ENCODE data around the gene HOXB5.
A peak's percentile ranks its signal among the peaks of the same experiment; 100 is the strongest.

The HOXB5 gene

GRCh38 chr17:48623583-48623982 is 30.0 kb upstream of the HOXB5 start:
- Mint-ChIP-seq H3K4me1 (peaks cover 24% of the 10 kb centered on the region), H3K9me3 (no peaks in the 10 kb centered on the region), H3K27ac (no peak overlapping the region), H3K4me3 (no peak overlapping the region), H3K36me3 (peaks cover 4% of the 10 kb centered on the region)
- DNase-seq (ENCODE audit: low spot score in 2 of 2) (no peak), ATAC-seq (no peak)

GRCh38 chr17:48622857-48623256 is 29.3 kb upstream of the HOXB5 start:
- Mint-ChIP-seq H3K4me3 (no peak overlapping the region), H3K9me3 (no peaks in the 10 kb centered on the region), H3K4me1 (peaks cover 31% of the 10 kb centered on the region), H3K36me3 (peaks cover 5% of the 10 kb centered on the region), H3K27ac (no peak overlapping the region)
- ATAC-seq (no peak), DNase-seq (ENCODE audit: low spot score in 2 of 2) (no peak)

GRCh38 chr17:48621410-48622392 is 28.1 kb upstream of the HOXB5 start:
- H3K4me3 Mint-ChIP-seq: no peak overlapping the region
- peaks cover 5% of the 10 kb centered on the region for H3K36me3 Mint-ChIP-seq
- no peak overlapping the region for H3K27ac Mint-ChIP-seq
- H3K9me3 Mint-ChIP-seq: no peaks in the 10 kb centered on the region
- H3K4me1 Mint-ChIP-seq: peaks cover 38% of the 10 kb centered on the region
- ATAC-seq (no peak), DNase-seq (ENCODE audit: low spot score in 2 of 2) (no peak)

GRCh38 chr17:48620461-48621139 is 27.0 kb upstream of the HOXB5 start:
- H3K36me3 Mint-ChIP-seq: peaks cover 5% of the 10 kb centered on the region
- no peak overlapping the region for H3K4me3 Mint-ChIP-seq
- no peak for ATAC-seq
- H3K4me1 Mint-ChIP-seq: peaks cover 29% of the 10 kb centered on the region
- H3K9me3 Mint-ChIP-seq: no peaks in the 10 kb centered on the region
- H3K27ac Mint-ChIP-seq: no peak overlapping the region
- no peak for DNase-seq (ENCODE audit: low spot score in 2 of 2)

GRCh38 chr17:48619826-48620449 is 26.4 kb upstream of the HOXB5 start:
- ATAC-seq (no peak), DNase-seq (ENCODE audit: low spot score in 2 of 2) (no peak)
- Mint-ChIP-seq H3K4me1 (peaks cover 30% of the 10 kb centered on the region), H3K36me3 (peaks cover 5% of the 10 kb centered on the region), H3K9me3 (no peaks in the 10 kb centered on the region), H3K4me3 (peak overlapping the region; percentile 44), H3K27ac (no peak overlapping the region)

- H3K4me3 Mint-ChIP-seq: peak overlapping the region; percentile 44
- H3K9me3 Mint-ChIP-seq: no peaks in the 10 kb centered on the region
- peaks cover 46% of the 10 kb centered on the region for H3K4me1 Mint-ChIP-seq
- H3K36me3 Mint-ChIP-seq: peaks cover 10% of the 10 kb centered on the region
- ATAC-seq (peak; percentile 74), DNase-seq (ENCODE audit: low spot score in 2 of 2) (peak; percentile 83 to 90)
- H3K27ac Mint-ChIP-seq: no peak overlapping the region
Measured at GRCh38 chr17:48618256-48618896, 24.8 kb upstream of the HOXB5 start.

GRCh38 chr17:48617471-48618255 is 24.1 kb upstream of the HOXB5 start:
- Mint-ChIP-seq H3K9me3 (no peaks in the 10 kb centered on the region), H3K36me3 (peaks cover 10% of the 10 kb centered on the region), H3K27ac (no peak overlapping the region), H3K4me1 (peaks cover 53% of the 10 kb centered on the region), H3K4me3 (peak overlapping the region; percentile 44)
- no peak for DNase-seq (ENCODE audit: low spot score in 2 of 2)
- ATAC-seq: no peak

GRCh38 chr17:48616717-48617470 is 23.3 kb upstream of the HOXB5 start:
- DNase-seq (ENCODE audit: low spot score in 2 of 2) (no peak), ATAC-seq (no peak)
- H3K27ac Mint-ChIP-seq: no peak overlapping the region
- H3K36me3 Mint-ChIP-seq: peaks cover 10% of the 10 kb centered on the region
- H3K4me1 Mint-ChIP-seq: peaks cover 59% of the 10 kb centered on the region
- no peaks in the 10 kb centered on the region for H3K9me3 Mint-ChIP-seq
- peak overlapping the region; percentile 9 for H3K4me3 Mint-ChIP-seq

- DNase-seq (ENCODE audit: low spot score in 2 of 2): no peak
- Mint-ChIP-seq H3K9me3 (no peaks in the 10 kb centered on the region), H3K4me3 (no peak overlapping the region), H3K36me3 (peaks cover 10% of the 10 kb centered on the region), H3K4me1 (peaks cover 67% of the 10 kb centered on the region), H3K27ac (no peak overlapping the region)
- no peak for ATAC-seq
Measured at GRCh38 chr17:48615963-48616716, 22.6 kb upstream of the HOXB5 start.

- Mint-ChIP-seq H3K36me3 (peaks cover 16% of the 10 kb centered on the region), H3K9me3 (no peaks in the 10 kb centered on the region), H3K4me1 (peaks cover 72% of the 10 kb centered on the region), H3K4me3 (peak within 1 kb of the TSS; percentile 94), H3K27ac (no peak within 1 kb of the TSS)
- DNase-seq (ENCODE audit: low spot score in 2 of 2): no peak
- no peak for ATAC-seq
Measured at GRCh38 chr17:48615047-48615962, 21.7 kb upstream of the HOXB5 start, which contains the start of gene HOXB8. Gene HOXB8, minus strand, starts transcription at chr17:48615292. Its CDS starts 588 bp downstream, at chr17:48614704.

- peak; percentile 39 for ATAC-seq
- Mint-ChIP-seq H3K27ac (no peak overlapping the region), H3K4me3 (peak overlapping the region; percentile 94), H3K36me3 (peaks cover 17% of the 10 kb centered on the region), H3K4me1 (peaks cover 67% of the 10 kb centered on the region), H3K9me3 (no peaks in the 10 kb centered on the region)
- no peak for DNase-seq (ENCODE audit: low spot score in 2 of 2)
Measured at GRCh38 chr17:48613862-48614694, 20.5 kb upstream of the HOXB5 start.
